Kasumi-1 (cell line): ENCODE results near the gene PPM1E.
A peak's percentile ranks its signal among the peaks of the same experiment; 100 is the strongest.
"Not testable (repeated sequence)": the region's sequence is repeated elsewhere in the genome, so short reads cannot be mapped to it uniquely, and the experiment has no call there.

Source experiments
- DNase-seq, 2 experiments: peaks; one replicate each; lab custom pipeline; 2025; lab: John Stamatoyannopoulos, UW

The PPM1E gene

GRCh38 chr17:58947824-58948223 lies 192.2 kb downstream of the PPM1E start:
- DNase-seq, result no peak

- not testable (repeated sequence) for DNase-seq
These were observed 198.7 kb downstream of the PPM1E start for GRCh38 chr17:58954358-58954757.

GRCh38 chr17:58956997-58957724 lies 201.5 kb downstream of the PPM1E start:
- no peak for DNase-seq

DNA sequence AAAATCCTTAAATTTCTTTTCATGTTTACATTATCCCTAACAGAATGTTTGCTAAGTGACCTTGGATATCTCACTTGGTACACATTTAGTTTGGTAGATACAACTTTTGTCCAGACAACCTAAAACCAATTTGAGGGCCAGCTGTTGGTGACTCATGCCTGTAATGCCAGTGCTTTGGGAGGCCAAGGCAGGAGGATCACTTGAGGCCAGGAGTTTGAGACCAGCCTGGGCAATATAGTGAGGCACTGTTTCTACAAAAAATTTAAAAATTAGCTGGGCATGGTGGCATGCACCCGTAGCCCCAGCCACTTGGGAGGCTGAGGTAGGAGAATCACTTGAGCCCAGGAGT lies 202.0 kb downstream of the PPM1E start:
- not testable (repeated sequence) for DNase-seq

- peak; percentile 50 to 54 for DNase-seq
These were observed 204.4 kb downstream of the PPM1E start for GRCh38 chr17:58960068-58960467.

GRCh38 chr17:58965221-58965620 lies 209.6 kb downstream of the PPM1E start:
- no peak for DNase-seq

- DNase-seq, result no peak
These were observed 210.6 kb downstream of the PPM1E start for GRCh38 chr17:58966208-58966607.

- no peak for DNase-seq
These were observed 212.9 kb downstream of the PPM1E start for GRCh38 chr17:58968426-58969061.

GRCh38 chr17:58969156-58969555 lies 213.5 kb downstream of the PPM1E start:
- DNase-seq, result no peak

- DNase-seq, result no peak
These were observed 214.0 kb downstream of the PPM1E start for GRCh38 chr17:58969612-58970011.

- DNase-seq, result no peak
These were observed 215.2 kb downstream of the PPM1E start for GRCh38 chr17:58970609-58971450.

DNA sequence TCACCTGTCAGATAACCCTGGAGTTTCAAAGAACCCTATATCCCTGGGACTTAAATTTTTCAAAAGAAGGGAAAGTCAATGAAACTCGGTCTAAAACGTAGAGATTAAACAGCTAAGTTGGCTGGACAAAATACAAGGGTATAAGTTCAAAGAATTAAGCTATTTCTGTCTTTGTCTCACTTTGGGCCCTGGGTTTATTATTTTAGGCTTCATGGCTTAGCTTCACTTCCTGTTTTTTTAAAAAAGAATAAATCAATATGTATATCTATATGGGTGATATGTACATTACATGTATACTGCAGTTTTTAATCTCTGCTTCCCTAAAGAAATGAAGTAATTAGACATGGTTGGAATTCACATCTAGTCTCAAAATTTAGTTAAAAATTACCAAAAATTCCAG lies 218.7 kb downstream of the PPM1E start:
- no peak for DNase-seq

- DNase-seq, result no peak
These were observed 220.9 kb downstream of the PPM1E start for GRCh38 chr17:58976541-58976940.

GRCh38 chr17:58980706-58981481 lies 225.2 kb downstream of the PPM1E start:
- DNase-seq, result no peak

DNA sequence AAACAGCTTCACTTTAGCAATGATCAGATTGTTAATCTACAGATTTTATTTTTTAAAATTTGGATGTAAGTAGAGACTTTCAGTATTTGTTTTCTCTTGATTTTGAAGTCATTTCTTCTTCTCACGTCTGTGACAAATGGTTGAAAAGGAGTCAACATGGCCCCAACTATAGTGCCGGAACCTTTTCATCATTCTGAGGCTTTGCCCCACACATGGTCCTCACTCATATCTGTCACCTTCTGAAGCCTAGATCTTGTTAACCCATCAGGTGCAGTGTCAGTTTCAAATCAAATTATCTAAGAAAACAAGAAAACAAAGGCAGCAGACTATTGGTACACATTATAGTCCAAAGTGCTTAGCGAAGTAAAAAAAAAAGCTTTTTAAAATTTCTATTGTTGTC lies 227.0 kb downstream of the PPM1E start:
- no peak for DNase-seq

- no peak for DNase-seq
These were observed 229.7 kb downstream of the PPM1E start for GRCh38 chr17:58985367-58985766.

DNA sequence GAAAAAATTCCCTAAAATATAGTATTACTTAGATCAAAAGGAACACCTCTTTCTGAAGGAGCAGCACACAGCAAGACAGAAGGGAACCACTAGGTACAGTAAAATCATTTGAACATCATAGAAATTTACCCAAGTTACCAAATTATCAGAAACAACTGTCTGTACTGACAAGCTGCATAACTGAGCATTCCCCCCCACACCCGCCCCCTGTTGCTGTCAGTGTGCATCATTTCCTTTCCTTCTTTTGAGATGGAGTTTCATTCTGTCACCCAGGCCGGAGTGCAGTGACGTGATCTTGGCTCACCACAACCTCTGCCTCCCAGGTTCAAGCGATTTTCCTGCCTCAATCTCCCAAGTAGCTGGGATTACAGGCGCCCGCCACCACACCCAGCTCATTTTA lies 230.3 kb downstream of the PPM1E start:
- DNase-seq, result no peak

- DNase-seq, result no peak
These were observed 234.0 kb downstream of the PPM1E start for GRCh38 chr17:58989629-58990028.

DNA sequence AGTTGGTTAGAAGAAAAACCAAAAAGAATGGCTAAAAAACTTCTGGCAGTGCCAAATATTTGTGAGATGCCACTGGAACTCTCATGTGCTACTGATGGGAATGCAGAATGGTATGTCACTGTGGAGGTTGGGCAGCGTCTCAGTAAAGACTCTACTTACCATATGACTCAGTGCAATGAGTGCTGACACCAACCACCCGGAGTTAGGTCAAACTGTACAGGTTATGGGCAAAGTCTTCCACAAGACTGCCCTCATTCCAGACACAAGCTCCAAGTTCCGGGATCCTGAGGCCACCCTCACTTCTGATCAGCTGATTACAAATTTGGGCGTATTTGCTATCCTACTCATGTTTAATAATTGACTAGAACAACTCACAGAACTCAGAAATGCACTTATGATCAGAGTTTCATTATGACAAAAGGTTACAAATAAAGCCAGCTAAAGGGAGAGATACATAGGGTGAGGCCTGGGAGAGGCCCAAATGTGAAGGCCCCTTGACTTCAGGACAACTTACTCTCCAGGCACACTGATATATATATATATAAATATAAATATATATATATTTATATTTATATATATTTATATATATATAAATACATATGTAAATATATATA lies 236.2 kb downstream of the PPM1E start:
- DNase-seq, result no peak

DNA sequence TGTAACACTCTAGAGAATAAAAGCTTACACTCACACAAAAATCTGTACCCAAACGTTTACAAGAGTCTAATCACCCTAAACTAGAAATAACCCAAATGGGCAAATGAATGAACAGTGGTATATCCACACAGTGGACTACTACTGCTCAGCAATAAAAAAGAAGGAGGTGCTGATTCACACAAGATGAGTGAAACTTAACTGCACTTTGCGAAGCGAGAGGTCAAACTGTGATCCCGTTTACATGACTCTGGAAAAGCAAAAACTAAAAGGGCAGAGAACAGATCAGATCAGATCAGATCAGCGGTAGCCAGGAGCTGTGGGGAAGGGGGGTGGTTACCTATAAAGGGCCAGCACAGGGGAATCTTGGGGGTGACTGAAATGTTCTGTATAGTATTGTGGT lies 237.7 kb downstream of the PPM1E start:
- DNase-seq, result no peak

DNA sequence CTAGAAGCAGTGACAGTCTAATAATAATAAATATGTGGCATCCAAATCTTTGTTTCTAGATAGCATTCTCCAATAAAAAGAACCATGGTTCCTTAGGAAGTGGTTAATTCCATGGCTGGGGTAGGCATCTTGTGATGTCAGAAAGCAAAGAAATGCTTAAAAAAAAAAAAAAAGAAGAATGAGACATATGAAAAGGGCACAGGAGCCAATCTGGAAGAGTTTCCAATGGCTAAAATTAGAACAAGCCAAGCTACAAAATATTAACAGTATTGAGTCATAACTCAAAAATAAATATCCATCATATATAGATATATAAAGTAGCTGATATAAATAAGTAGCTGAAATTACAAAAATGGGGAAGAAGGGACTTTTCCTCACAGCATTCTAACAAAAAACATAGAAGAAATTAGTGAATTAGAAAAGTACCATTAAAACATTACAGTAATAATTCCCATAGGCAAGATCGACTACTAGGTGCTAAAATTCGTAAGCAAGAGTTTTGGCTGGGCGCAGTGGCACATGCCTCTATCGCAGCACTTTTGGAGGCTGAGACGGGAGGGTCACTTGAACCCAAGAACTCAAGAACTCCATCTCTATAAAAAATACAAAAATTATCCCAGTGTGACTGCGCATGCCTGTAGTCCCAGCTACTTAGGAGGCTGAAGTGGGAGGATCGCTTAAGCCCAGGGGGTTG lies 239.7 kb downstream of the PPM1E start:
- no peak for DNase-seq
